ES-I3 (cell line): ENCODE data around the gene ISG20.

Experiments
- H3K36me3 ChIP-seq: 2 replicates; pipeline ENCODE4 v1.6.1; 2013; ENCODE audit warnings: mild to moderate bottlenecking, low read length, control low read depth, moderate library complexity; ENCODE audit not compliant: insufficient read depth
- H3K4me1 ChIP-seq: 2 replicates; pipeline ENCODE4 v1.6.1; 2013; ENCODE audit warnings: mild to moderate bottlenecking, control low read depth, low read length; ENCODE audit not compliant: insufficient read depth
- H3K9ac ChIP-seq: 2 replicates; pipeline ENCODE4 v1.6.1; 2013; ENCODE audit warnings: low read depth, mild to moderate bottlenecking, low read length, moderate library complexity
- H3K9me3 ChIP-seq: 2 replicates; pipeline ENCODE4 v1.6.1; 2013; ENCODE audit warnings: mild to moderate bottlenecking, low read length, moderate library complexity; ENCODE audit not compliant: control insufficient read depth, insufficient read depth

Gene ISG20

DNA sequence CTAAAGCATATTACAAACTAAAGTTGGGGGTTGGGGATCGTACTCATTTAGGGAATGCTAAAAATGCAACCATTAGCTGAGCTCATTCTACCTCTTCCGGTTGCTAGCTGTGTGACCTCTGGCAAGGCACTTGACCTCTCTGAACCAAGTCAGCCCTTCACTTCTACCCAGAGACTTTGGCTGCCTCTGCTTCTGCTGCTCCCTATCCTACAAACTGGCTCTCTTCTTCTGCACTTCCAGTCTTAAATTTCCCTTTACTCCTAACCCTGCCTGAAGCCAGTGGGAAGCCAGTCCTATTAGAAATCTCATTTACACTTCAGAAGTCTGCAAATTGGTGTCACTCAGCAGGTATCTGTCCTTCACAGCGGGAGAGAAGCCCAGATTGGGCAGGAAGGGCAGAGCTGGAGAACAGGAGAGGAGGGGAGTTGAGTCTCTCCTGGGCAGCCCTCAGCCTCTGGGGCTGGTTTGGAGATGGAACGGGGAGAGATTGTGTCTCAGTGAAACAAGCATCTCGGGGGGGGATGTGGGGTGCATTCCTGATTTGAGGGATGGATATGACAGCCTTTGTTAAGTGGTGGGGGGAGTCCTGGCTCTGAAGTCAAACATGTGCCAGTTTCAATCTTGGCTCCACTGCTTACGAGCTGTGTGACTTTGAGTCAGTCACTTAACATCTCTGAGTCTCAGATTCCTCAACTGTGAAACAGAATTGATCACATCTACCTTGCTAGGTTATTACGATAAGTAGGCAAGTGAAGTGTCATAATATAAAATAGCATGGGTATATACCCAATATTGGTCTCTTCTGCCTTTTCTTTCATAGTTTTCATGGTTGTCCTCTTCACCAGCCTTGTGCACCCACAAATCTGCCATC, 25.5 kb upstream of the ISG20 start:
- H3K4me1 ChIP-seq, result peaks cover 59% of the 10 kb centered on the region

DNA sequence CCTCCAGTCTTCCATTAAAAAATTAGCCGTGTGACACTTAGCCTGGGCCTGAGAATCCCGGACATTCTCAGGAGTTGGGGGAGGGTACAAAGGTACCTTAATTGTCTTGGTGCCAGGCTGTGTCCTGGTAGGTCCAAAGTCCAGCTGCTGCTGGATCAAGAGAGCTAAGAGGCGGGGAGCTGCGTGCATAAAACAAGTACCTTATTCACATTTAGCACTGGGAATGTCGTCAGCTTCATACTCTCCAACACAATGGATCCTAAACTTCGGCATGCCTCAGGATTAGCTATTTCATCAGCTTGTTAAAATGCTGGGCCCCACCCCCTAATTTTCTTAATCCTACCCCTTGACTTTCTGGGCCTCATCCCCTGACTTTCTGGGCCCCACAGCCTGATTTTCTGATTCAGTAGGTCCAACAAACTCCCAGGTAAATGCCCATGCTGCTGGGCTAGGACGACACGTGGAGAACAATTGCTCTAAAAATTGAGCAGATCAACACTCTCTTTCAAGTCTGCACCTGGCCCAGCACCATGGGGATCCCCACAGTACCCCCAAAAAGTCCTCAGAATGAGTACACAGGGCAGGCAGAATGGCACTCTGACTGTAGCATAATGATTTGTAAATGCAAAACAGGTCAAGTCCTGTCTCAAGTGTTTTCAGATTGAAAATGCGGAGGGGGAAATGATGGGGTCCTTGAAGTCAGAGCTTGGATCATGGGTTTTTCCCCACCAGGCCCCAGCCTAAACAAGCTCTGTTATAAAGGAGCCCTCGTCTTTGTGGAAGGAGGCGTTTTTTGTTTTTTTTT, 23.3 kb upstream of the ISG20 start:
- Histone ChIP-seq H3K9ac (peak overlapping the region; percentile 17; the same call in 1 of the 2 replicates), H3K4me1 (peaks cover 46% of the 10 kb centered on the region), H3K36me3 (no peaks in the 10 kb centered on the region), H3K9me3 (no peaks in the 10 kb centered on the region)

More for the DNA sequence above, 25.5 kb upstream of the ISG20 start:
- H3K9ac ChIP-seq, result no peak overlapping the region
- H3K9me3 ChIP-seq, result no peaks in the 10 kb centered on the region
- H3K36me3 ChIP-seq, result no peaks in the 10 kb centered on the region

DNA sequence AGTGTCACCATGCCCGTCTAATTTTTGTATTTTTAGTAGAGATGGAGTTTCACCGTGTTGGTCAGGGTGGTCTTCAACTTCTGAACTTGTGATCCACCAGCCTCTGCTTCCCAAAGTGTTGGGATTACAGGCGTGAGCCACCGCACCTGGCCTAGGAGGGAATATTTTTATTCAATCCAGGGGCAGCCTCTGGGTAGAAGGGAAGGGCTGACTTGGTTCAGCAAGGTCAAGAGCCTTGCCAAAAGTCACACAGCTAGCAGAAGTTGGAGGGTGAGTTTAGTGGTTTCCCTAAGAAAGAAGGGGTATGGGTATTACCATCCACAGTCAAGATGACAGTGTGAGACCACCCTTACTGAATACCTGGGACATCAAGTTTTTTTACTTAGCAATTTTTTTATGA, 22.6 kb upstream of the ISG20 start:
- Histone ChIP-seq H3K9me3 (no peaks in the 10 kb centered on the region), H3K4me1 (peaks cover 39% of the 10 kb centered on the region), H3K36me3 (no peaks in the 10 kb centered on the region), H3K9ac (no peak overlapping the region)

DNA sequence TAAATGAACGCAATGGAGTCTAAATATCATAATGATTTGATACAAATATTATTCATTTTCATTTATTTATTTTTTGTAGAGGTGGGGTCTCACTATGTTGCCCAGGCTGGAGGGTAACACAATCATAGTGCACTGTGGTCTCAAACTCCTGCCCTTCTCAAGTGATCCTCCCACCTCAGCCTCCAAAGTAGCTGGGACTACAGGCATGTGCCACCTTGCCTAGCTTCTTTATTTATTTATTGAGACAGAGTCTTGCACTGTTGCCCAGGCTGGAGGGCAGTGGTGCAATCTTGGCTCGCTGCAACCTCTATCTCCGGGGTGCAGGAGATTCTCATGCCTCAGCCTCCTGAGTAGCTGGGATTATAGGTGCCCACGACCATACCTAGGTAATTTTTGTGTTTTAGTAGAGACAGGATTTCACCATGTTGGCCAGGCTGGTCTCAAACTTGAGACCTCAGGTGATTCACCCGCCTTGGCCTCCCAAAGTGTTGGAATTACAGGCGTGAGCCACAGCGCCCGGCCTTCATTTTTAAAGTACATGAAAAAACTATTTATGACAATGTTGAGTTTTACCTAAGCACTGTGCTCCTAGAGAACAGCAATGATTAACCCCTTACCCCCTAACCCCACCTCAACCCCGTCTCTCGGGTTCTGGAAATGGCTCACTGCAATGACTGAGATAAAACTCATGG, 21.6 kb upstream of the ISG20 start:
- H3K4me1 ChIP-seq, result peaks cover 29% of the 10 kb centered on the region
- H3K36me3 ChIP-seq, result 0 out of 2 replicates have a peak, but pooled peaks cover 4% of the 10 kb centered on the region
- no peaks in the 10 kb centered on the region for H3K9me3 ChIP-seq
- H3K9ac ChIP-seq, result no peak overlapping the region

DNA sequence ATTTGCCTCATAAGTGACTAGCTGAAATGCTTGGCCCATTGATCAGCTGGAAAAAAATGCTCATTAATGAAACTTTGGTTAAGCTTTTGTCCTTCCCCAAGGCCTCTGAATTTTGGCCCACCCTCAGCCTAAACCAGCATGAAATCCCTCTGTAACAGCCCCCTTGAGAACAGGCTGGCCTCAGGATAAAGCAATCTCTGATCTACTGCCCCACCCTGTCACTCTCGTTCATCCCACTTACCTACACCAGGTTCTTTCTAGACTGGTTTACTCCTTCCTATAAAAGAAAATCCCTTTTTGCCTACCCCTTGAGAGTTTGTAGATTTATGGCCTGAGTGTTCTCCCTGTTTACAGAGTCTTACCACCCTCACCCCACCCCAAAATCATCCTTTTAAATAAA, 21.0 kb upstream of the ISG20 start:
- H3K9me3 ChIP-seq, result no peaks in the 10 kb centered on the region
- peaks cover 8% of the 10 kb centered on the region; the same call in 1 of the 2 replicates for H3K36me3 ChIP-seq
- H3K4me1 ChIP-seq, result peaks cover 25% of the 10 kb centered on the region
- no peak overlapping the region for H3K9ac ChIP-seq

DNA sequence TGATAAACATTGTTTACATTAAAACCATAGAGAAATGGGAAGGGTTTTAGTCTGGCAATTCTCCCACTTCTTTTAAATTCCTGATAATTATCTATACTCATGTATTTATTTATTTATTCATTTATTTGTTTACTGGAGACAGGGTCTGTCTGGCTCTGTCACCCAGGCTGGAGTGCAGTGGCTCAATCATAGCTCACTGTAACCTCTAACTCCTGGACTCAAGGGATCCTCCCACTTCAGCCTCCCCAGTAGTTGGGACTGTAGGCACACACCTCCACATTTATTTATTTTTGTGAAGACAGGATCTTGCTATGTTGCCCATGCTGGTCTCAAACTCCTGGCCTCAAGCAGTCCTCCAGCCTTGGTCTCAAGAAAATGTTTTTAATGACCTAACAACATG, 20.1 kb upstream of the ISG20 start:
- Histone ChIP-seq H3K9ac (no peak overlapping the region), H3K36me3 (peaks cover 15% of the 10 kb centered on the region), H3K4me1 (peaks cover 24% of the 10 kb centered on the region), H3K9me3 (no peaks in the 10 kb centered on the region)

DNA sequence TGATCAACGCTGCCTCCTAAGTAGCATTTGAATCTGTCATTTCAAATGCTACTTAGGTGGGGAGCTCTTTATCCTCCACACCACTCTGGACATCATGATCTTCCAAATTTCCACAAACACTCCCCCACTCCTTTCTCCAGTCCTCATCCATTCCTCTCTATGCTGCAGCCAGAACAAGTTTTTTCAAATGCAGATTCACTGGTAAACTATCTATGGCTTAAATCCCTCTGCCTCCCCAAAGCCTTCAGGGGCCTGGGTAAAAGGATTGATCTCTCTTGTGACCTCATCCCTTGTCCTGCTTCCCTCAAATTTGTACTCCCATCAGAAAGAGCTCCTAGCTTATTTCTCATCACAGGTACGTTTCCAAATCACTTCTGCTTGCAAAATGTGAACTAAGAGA, 19.0 kb upstream of the ISG20 start:
- Histone ChIP-seq H3K9ac (0 out of 2 replicates have a peak overlapping the region, but pooled peaks have one; percentile 11), H3K36me3 (peaks cover 16% of the 10 kb centered on the region), H3K9me3 (no peaks in the 10 kb centered on the region), H3K4me1 (peaks cover 32% of the 10 kb centered on the region)

DNA sequence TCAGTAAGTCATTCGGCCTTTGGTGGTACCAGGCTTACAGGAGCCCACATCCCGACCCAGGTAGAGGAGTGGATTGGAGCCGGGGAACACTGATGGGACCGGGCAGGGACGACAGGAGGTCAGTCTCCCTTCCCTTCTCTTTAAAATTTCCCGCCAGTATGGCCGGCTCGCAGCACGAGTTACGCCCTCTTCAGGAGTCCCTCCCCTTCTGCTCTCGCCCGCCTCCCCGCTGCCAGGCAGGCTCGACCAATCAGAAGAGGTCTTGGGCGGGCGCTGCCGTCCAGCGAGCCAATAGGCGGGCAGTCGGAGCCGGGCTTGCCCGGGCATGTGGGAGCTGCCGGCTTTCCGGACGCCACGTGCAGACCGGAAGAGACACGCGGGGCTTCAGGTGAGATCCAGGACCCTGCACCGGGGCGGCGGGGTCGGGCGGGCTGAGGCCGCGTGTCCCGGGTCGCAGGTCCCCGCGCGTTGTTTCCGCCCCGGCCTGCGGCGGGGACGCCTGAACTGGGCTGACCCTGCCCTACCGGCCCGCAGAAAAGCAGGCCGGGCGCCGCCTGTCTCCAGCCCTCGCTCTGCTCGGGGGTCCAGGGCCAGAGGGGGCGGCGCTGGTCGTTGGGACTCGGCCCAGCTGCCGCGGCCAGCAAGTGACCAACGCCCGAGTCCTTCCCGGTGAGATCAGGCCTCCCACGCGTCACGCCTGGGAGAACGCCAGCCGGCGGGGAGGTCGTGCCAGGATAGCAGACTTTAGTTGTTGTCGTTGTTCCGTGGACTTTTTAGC, 17.6 kb upstream of the ISG20 start, which contains the start of gene AEN:
Gene AEN, plus strand, starts transcription at position 346 of the 778 bp plus-strand sequence. CDS start 4,870 bp downstream, outside the sequence.
- Histone ChIP-seq H3K36me3 (peaks cover 23% of the 10 kb centered on the region), H3K9me3 (no peaks in the 10 kb centered on the region), H3K4me1 (peaks cover 37% of the 10 kb centered on the region), H3K9ac (peak within 1 kb of the TSS; percentile 99)

DNA sequence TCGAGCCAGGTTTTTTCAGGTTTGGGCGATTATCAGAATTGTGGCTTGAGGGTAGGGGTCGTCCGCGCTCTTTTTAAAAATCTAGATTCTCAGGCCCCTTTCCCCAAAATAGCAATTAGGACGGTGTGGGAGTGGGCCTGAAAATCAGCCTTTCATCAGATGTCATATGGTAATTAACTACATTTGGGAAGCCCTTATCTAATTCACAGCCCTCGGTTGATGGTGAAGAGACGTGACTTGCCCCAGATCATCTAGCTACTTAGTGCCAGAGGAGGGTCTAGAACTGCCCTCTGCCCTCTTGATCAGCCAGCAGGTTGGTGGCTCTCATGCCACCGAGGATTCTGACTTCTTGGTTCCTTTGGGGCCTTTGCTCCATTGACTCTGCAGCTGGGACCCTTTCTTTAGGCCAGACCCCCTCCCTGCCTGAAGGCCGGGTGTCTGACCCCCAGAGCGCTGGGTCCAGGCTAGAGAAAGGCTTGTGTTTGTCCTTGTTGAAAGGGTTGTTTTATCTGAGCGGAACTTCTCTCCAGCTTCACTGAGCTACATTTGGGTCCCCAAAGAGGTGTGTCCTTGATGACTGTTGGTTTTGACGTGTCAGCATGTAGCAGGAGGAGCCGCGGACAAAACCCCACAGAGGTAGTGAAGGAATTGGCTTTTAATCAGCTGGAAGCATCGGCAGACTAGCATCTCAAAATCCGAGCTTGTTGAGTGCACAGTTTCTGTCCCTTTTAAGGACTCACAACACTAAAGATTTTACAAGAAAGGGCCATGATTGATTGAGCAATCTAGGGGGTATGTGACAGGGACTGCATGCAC, 16.8 kb upstream of the ISG20 start:
- no peaks in the 10 kb centered on the region for H3K9me3 ChIP-seq
- H3K9ac ChIP-seq, result peak overlapping the region; percentile 99
- H3K4me1 ChIP-seq, result peaks cover 38% of the 10 kb centered on the region
- H3K36me3 ChIP-seq, result peaks cover 32% of the 10 kb centered on the region

DNA sequence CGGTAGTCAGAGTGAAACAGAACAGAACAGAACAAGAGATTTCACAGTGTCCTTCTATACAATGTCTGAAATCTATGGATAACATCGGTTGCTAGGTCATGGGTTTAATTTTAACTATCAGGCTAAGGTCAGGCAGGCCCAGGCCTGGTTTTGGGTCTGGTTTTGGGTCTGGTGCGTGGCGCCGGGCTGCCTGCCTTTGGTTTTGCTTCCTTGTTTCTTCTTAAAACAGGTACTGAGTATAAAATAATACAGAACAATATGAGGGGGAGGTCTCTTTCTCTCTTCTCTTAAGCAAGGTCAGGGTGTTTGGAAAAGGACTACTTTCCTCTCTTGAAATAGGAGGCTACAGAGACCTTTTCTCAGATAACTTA, 16.2 kb upstream of the ISG20 start:
- Histone ChIP-seq H3K9me3 (no peaks in the 10 kb centered on the region), H3K36me3 (peaks cover 37% of the 10 kb centered on the region), H3K4me1 (peaks cover 43% of the 10 kb centered on the region), H3K9ac (peak overlapping the region; percentile 99)

DNA sequence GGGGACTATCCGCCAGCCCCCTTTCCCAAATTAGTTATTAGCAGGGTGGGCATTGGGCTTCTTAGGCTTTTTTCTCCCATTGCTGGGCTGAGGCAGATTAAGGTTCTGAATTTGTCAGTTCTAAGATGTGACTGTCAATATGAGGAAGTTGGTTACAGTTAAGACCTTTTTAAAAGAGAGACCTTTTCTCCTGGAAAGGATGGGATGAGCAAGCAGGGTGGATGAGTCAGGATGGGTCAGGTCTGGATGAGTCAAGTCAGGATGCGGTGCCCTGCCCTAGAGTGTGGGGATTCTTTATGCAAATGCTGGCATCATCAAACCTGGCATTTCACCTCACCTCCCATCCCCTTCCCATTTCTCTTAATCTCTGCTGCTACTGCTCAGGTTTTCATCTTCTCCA, 15.8 kb upstream of the ISG20 start:
- Histone ChIP-seq H3K36me3 (peaks cover 42% of the 10 kb centered on the region), H3K9me3 (no peaks in the 10 kb centered on the region), H3K9ac (peak overlapping the region; percentile 99), H3K4me1 (peaks cover 48% of the 10 kb centered on the region)

DNA sequence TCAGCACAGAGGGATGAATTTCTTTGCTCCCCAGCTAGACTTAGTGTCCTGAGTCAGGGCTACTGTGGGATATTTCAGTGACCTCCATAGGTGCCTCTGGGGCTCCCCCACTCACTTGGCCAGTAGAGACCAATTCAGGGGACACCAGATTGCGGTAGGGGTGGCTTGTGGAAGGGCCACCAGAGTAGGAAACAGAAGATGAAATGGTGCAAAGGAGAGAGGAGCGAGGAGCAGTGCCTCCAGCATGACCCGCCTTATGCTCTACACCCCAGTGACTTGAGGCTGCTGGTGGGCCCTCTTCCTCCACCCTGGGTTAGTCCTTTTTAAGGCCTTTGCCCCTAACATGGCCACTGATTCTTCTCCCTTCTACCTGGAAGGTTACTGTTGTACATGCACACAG, 15.2 kb upstream of the ISG20 start:
- peaks cover 47% of the 10 kb centered on the region for H3K36me3 ChIP-seq
- peaks cover 48% of the 10 kb centered on the region for H3K4me1 ChIP-seq
- H3K9ac ChIP-seq, result peak overlapping the region; percentile 99
- H3K9me3 ChIP-seq, result no peaks in the 10 kb centered on the region
